ENCODE measurements around the gene ADCY5.

The ADCY5 gene

GRCh38 chr3:123296261-123296660, 152.6 kb downstream of the ADCY5 start:
- no peak for DNase-seq

GRCh38 chr3:123295901-123296250, 153.0 kb downstream of the ADCY5 start:
- DNase-seq: no peak

DNA sequence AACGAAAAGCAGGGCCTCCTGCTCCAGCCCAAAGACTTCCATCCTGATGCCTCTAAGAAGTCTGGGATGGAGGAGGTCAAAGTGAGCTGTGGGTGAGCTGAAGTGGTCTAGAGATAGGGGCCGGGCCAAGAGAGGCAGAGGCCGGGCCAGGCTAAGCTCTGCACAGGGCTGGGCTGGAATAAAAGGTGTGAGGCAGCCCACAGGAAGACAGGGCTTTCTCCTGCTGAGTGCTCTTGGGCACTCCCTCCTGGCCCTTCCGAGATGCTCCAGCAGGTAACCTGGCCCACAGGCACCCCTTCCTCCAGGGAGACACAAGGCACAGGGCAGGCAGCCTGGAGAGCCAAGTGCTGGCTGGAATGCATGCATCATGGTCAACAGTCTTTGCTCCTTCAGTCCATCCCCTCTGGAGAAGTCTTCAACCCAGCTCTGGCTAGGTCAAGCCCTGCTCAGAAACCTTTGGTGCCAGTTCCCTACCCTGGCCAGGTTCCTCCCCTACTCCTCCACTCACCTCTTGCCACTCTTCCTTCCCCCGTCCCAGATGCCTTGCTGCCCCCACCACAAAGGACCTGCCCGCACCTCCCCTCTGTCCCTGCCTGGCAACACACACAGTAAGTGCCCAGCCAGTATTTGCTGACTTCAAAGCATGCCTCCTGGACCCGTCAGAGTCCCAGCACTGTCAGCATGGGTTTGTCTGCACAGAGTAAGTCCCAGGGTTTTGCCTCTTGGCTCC, 153.6 kb downstream of the ADCY5 start:
- no peak for DNase-seq

- DNase-seq: no peak
Observed at GRCh38 chr3:123294296-123294938, 154.5 kb downstream of the ADCY5 start.

DNA sequence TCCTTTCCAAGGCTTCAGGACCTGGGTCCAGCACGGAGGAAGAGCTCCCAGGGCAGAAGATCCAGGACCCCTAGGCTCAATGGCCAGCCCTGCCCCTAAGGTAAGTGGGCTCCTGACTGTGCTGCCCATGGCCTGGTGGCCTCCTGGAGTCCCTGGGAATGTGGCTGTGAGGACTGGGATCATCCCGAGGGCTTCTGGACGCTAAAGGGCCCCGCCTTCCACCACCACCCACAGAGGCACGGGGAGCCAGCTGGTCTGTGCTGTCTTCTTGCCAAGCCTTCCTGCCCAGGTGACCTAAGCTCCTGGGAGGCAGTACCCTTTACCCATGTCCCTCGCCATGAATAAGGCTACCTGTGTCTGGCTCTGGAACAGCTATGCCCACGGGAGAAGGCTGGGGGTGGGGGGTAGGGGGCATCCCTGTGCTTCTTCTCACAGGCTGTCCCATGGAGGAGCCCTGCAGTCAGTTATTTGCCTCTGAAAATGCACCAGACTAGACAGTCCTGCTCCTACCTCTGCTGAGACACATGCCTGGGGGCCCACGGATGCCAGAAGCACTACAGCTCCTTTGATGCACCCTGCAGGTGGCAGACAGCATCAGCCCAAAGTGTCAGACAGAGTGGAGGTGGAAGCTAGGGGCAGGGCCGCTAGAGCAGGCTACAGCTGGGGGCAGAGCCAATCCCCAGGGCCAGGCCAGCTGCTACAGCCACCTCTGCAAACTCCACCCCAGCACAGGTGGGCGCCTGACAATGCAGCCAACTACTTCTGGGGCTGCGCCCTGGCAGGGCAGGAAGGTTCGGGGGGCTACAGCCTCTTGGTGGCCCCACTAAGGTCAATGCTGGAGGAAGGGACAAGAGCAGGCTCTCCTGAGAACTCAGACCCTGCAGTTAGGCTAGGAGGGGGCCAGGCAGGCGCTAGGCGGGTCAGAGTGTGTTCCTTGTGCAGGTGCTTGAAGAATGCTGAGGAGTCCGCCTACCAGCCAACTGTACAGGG, 156.3 kb downstream of the ADCY5 start:
- DNase-seq: peak; percentile 24

DNA sequence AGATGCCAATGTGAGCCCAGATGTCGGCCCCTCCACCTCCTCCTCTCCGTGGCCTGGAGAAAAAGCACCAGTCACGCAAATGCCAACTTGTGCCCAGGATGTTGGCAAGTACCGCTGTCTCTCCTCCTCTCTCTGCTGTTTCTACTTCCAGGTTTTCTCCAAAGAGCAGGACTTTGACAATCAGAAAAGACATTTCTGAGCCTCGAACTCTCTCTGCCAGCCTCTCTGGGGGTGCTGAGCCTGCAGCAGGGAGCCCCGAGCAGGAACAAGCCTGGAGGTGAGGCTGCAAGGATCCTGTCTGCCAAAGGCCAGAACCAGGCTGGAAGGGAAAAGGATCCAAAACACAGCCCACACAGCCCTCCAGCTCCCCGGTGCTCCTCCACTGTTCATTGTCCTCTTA, 157.5 kb downstream of the ADCY5 start:
- no peak for DNase-seq

DNA sequence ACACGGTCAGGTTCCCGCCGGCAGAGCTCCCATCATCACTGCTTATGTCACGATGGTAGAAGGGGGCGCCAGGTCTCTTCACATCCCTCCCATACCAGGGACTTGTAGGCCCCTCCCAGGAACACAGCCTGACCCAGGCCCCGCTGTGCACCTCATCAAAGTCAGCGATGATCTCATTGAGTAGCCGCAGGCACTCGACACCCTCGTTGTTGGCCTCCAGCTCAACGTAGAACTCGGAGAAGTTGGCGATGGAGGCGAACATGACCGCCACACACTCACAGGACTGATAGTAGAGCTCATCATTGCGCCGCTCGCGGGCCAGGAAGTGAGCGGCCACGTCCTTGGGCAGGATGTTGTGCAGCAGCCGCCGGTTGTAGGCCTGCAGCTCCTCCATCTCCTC, 157.9 kb downstream of the ADCY5 start:
- DNase-seq: no peak

DNA sequence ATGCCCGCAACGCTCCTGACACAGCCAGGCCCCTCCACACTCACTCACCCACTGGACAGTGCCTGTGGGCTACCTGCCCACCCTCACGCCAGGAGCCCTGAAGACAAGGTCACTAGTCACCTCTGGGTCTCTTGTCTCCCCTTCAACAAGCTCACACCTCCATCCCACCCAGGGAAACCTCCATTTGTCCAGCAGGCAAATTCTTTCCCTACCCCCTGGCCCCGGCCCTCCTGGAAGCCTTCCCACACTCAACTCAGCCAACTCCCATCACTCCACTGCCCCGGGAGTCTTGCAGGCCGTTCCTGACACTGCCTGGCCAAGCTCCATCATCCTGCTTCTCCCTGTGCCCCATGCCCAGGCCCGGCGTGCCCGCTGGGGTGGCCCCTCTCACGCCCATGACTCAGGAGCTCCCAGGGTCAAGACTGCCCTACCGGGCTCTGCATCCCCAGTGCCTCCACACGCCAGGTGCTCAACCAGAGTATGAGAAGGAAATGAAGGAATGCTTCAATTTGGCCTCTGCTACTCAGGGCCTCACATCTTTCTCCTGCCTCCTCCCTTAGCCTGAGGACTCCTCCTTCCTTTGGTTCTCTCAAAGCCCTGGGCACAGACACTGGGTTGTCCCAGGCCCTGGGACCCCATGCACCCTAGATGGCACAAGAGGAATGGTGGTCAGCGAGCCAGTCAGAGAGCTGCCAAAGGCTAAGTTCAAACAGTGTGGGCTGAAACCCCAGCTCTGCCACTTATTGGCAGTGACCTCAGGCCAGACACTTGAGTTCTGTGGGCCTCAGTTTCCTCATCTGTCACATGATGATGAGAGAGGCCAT, 158.6 kb downstream of the ADCY5 start:
- no peak for DNase-seq

DNA sequence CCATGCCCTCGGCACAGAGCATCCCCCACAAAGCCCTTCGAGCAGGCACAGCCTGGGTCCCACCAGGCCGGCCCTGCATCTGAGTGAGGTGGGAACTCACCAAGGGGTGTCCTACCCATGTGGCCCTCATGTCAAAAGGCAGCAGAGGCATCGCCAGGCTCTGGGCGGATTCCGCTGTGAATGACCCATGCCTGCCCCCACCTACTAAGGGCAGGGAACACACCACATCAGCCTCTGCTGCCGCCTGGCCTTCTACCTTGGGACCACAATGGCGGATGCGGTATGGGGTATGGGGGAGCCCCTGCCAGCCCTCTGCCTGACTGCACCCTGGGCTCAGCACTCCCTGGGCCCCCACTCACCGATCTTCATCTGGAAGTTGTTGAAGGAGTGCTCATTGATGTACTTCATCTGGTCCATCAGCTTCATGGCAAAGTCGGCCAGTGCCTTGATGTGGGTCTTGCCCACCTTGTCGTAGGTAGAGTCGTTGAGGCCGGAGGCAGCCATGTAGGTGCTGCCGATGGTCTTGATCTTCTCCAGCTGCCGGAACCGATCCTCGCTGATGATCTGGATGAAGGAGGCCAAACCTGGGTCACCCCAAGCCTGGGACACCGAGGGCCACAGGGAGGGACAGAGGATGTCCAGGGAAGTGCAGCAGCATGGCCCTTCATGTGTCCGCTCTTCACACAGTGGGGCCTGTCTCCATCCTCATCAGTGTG, 159.3 kb downstream of the ADCY5 start:
- no peak for DNase-seq

DNA sequence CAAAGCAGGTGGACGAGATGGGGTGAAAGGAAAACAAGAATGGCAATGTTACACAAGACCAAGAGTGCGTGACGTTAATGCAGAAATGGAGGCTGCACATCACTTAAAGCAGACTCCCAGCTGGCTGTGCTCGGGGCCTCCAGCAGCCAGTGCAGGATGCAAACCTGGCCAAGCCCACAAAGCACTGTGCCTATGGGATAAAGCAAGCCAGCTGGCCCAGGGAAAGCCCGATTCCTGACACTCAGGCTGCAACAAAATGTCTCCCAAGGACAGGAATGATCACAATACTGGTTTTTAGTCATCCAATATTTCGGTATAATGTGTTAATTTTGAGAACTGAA, 161.0 kb downstream of the ADCY5 start:
- peak; percentile 35 for DNase-seq

DNA sequence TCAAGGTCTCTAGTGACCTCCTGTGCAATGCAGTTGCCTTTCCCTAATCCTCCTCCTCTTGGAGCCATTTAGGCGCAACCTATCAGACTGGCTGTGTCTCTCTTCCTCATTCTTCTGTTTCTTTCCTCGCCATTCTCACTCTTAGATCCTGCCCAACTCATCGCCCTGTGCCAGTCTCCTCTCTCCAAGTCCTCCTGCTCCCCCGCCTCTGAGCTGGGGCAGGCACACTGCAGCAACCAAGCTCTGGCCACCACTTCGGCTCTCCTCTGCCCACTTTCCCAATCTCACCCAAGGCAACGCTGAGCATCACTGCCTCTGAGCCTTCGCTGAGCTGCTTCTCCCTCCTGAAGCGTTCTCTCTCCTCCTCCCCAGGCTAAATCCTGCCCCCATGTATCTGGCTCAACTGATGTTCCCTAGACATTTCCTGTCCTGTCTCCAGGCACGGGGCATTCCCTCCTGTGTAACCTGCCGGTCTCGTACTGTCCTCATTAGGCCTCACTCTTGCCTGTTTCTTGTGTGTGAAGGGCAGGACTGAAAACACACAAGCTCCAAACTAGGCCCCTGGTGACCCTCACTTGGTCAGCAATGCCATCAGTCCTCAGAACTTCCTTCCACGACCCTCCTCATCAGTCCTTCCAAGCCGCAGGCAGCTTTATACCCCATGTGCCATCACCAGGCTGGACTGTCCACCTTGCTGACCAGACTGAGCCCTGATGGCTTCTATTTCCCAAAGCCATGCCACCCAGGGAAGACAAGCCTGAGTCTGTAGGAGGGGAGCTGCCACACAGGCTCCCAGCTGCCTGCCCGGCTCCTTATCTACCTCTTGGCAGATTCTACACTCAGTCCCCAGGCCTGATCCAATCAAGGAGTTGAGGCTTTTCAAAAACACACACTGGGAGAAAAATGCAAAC, 161.6 kb downstream of the ADCY5 start:
- DNase-seq: peak; percentile 16

GRCh38 chr3:123286308-123287023, 162.4 kb downstream of the ADCY5 start:
- DNase-seq: peak; percentile 72

DNA sequence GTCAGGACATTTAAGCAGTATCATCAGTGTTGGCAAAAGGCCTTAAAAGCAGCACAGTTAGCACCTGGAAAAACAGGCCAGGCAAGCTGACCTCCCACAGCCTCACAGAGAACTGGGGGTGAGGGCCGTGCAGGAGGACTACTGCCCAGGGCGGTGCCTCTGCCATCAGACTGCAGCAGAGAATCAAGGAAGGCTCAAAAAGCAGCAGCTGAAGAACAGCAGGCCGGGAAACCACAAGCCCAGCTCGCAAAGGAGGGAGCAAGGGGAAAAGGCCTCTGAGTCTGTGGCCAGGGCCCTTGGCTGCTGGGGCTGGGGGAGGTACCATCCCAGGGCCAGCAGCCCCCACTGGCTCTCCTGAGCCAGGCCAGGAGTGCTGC, 163.0 kb downstream of the ADCY5 start:
- no peak for DNase-seq

- DNase-seq: no peak
Observed at GRCh38 chr3:123285479-123285878, 163.4 kb downstream of the ADCY5 start.

- DNase-seq: no peak
Observed at GRCh38 chr3:123285066-123285465, 163.8 kb downstream of the ADCY5 start.

- DNase-seq: no peak
Observed at GRCh38 chr3:123284399-123285010, 164.4 kb downstream of the ADCY5 start.

DNA sequence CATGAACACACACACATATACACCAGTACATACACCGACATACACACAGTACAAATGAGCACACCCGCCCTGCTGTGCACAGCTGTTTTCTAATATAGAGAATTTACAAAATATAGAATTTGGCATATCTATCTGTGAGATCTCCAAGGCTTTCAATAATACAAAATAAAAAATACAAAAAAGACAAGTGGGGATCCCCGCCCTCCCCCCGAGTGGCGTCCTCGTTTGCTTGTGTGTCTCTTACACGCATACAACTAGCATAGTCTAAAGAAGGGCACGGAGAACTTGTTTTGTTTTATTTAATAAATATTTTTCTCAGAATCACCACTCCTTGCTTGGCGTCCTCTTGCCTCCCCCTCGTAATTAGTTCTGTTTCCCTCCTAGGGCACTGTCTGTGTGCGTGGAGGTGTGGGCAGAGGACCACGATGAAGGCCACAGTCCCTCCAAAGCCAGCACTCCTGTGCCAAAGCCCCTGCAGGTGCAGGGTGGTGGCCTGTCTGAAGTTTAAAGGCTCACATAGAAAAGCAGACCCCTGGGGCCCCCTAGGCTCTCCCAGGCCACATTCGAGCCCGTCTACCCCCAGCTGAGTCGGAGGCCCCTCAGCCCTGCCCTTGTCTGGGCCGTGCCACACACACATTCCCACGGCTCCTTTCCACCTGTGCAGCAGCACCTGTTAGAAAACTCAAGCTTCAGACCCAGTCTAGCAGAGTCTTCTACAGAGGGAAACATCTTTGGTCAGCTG, 165.1 kb downstream of the ADCY5 start:
- no peak for DNase-seq

DNA sequence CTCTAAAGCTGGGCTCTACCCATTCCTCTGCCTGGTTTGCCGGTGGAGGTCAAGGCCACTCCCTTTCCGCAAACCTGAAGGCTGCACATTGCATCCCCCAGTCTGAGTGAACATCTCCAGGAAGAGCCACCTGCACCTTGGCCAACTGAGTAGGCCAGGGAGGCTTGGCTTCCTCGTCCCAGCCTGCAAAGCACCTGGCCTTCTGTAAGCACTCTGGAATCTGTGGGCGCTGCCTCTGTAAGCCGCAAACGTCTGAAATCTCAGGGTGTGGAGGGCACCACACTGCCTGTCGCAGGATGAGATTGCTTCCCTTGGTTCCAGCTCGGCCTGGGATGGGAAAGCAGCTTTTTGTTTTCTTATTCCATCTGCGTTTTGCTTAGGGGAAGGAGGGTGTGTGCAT, 165.8 kb downstream of the ADCY5 start:
- DNase-seq: no peak

DNA sequence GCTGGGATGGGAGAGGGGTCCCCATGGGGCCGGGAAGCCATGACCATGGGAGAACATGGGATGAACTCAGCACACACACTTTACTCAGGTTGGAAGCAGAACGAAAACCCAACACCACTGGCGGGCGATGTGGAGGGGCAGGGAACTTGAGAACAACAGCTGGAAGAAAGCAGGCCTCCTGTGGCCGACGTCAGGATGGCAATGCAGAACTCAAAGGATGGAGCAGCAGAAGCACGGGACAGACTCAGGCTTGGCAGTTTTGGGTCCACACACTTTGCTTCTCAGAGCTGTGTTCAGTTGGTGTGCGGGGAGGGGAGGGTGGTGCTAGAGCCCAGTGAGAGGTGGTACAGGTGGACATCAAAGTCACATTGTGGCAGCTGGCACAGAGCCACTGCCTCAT, 166.4 kb downstream of the ADCY5 start:
- DNase-seq: no peak

All from NCI-H82 (cell line).